GM12872 (cell line): ENCODE data around the gene GHRL.

Experiments
- TF ChIP-seq, protein P1 (sequence below): IDR thresholded peaks from 3 replicates; pipeline ENCODE4 v1.5.1; 2011; ENCODE audit warnings: low read depth, mild to moderate bottlenecking, low read length, moderate library complexity; ENCODE audit not compliant: insufficient read depth

The GHRL gene

DNA sequence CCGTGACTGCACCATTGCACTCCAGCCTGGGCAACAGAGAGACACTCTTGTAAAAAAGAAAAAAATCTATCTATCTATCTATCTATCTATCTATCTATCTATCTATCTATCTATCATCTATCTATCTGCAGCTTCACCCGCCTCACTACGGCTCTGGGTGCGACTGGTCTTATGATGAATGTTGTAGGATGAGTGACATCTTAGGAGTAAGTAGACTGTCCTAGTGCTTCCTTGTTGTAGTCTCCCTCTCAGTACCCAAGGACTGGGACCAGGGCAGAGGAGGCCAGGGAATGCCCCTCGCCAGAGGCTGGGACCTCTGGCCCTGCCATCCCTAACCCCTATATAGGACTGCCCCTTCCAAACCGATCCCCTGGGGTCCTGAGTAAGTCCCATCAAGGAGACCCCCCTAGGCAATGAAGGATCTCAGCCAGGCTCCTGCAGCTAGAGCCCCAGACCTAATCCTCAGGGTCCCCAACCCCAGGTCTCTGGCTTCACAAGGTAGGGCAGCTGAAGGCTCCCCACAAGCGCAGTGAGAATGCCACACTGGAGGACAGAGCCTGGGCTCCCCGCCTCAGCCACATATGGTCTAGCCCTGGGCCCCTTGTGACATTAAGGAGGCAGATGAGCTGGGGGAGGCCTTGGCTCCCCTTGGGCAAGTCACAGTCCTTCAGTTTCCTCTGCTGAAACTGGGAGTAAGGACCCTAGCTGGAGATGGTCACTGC is 29.0 kb upstream of the GHRL start:
- TF ChIP-seq, protein P1, sequence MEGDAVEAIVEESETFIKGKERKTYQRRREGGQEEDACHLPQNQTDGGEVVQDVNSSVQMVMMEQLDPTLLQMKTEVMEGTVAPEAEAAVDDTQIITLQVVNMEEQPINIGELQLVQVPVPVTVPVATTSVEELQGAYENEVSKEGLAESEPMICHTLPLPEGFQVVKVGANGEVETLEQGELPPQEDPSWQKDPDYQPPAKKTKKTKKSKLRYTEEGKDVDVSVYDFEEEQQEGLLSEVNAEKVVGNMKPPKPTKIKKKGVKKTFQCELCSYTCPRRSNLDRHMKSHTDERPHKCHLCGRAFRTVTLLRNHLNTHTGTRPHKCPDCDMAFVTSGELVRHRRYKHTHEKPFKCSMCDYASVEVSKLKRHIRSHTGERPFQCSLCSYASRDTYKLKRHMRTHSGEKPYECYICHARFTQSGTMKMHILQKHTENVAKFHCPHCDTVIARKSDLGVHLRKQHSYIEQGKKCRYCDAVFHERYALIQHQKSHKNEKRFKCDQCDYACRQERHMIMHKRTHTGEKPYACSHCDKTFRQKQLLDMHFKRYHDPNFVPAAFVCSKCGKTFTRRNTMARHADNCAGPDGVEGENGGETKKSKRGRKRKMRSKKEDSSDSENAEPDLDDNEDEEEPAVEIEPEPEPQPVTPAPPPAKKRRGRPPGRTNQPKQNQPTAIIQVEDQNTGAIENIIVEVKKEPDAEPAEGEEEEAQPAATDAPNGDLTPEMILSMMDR: no peak

DNA sequence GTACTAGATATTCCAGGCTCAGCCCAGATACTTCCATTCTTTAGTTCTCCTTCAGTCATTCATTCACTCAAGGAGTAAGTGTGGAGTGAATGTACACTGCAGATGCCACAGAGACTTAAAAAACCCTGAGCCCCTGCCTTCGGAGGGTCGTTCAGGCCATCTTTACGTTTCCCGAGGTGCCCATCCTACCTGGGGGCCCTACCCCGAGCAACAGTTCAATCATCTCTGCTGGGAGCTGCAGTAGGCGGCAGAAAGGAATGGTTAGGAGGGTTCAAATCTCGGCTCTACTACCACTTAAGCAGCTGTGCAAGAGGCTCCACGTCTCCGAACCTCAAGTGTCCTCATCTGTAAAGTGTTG is 27.6 kb upstream of the GHRL start:
- TF ChIP-seq, protein P1: no peak

DNA sequence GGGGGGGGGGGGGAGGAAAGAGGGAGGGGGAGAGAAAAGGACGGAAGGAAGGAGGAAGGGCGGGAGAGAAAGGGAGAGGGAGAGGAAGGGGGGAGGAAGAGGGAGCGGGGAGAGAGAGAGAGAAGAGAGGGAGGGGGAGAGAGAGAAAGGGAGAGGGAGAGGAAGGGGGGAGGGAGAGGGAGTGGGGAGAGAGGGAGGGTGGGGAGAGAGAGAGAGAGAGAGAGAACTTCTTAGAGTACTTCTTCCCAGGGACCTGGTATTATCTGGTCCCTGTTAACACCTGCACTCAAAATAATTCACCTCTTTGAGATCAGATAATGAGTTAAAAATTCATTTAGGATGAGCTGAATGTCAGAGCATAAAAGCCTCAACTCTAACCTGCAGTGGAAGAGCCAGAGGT is 27.1 kb upstream of the GHRL start:
- TF ChIP-seq, protein P1: no peak

DNA sequence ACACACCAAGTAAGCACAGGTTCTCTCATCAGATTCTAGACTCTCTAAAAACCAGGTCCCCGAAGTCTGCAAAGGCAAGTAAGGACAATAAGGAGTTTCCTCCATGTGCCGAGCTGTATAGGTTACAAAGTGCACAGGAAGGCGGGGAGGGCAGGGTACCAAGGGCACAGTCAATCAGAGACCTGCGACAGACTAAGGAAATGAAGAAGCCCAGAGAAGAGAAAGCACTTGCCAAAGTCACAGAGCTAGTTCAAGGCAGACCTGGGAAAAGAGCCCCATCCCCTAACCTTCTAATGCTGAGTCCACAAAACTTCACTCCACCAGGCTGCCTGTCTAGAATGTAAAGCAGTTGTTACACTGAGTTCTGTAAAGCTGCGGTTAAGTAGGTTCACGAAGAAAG is 26.5 kb upstream of the GHRL start:
- TF ChIP-seq, protein P1: no peak

DNA sequence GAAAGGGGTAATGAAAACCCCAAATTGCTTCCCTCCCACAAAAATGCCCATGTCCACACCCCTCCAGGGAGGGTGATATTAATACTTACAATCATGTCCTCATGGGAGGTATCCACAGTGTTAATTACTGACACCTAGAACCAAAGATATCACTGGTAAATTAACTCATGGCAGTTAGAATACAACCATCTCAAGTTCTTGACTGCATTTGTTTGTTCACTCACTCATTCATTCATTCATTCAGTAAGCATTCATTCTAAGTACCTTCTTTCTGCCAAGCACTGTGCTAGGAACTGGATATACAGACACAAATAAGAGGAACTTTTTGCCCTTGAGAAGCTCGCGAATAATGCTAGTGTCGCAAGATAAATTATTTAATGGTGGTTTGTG is 25.2 kb upstream of the GHRL start:
- TF ChIP-seq, protein P1: no peak

DNA sequence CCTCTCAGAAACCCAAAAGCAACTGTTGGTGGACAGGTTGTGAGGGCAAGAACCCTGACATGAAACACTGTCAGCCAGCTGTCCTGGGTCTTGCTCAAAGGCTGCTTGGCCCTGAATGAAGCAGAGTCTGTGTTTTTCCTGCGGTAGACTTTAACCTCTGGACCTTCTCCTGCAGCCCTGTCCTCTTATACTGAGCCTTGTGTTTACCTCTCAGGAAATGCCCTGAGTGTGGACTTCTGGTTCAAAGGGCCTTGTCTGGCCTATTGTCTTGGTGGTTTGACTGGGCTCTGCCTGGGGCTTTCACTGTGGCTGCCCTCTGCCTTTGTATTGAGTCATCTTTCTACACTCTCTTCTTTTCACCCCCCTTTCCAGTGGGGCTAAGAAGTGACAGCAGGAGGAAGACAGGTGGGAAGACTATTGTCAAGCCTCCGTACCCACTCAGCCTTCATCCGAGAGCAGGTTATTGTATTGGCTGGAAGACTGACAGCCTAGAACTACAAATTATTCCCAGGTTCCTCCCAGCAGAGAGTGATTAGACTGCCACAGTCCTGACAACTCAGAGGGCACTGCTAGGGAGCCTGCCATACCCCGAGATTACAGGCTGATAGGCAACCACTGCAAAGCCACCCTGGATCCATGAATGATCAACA is 24.7 kb upstream of the GHRL start:
- TF ChIP-seq, protein P1: no peak

DNA sequence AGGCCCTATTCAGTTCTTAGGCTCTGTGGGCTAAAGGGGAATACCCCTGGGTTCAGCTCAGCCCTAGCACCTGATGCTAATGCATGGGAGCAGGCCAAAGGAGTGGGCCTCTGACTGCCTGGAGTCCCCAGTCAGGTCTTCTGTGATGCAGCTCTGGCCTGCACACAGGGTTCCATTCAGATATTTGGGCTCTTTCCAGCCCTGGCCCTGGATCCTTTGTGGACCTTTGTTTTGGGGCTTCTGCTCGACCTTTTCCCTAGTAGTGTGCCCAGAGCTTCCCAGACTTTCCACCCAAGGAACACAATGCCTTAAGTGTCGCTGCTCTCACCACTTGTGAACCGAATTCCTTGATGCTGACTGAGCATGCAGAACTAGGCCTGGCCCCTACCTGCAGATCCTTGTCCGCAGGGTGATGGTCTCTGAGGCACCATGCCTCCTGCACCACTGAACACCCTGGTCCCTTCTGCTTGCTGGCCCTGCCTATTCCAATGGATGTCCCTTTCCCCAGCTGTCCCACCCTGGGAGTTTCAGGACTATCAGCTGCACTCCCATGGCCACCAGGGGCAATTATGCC is 23.1 kb upstream of the GHRL start:
- TF ChIP-seq, protein P1: no peak
